ENCODE measurements around the gene CYP1B1.
"Not testable (repeated sequence)": the region's sequence is repeated elsewhere in the genome, so short reads cannot be mapped to it uniquely, and the experiment has no call there.

CYP1B1 gene

GRCh38 chr2:38099099-38100028, 23.4 kb upstream of the CYP1B1 start:
- no peak for DNase-seq

- DNase-seq, result no peak
Measured at GRCh38 chr2:38098421-38099098, 22.6 kb upstream of the CYP1B1 start.

- DNase-seq, result no peak
Measured at GRCh38 chr2:38097988-38098385, 22.0 kb upstream of the CYP1B1 start.

GRCh38 chr2:38097258-38097987, 21.5 kb upstream of the CYP1B1 start:
- no peak for DNase-seq

- peak in 1 of 56 donors; percentile 6 for DNase-seq
Measured at GRCh38 chr2:38095996-38096861, 20.3 kb upstream of the CYP1B1 start.

- no peak for DNase-seq
Measured at GRCh38 chr2:38095079-38095995, 19.4 kb upstream of the CYP1B1 start.

- DNase-seq, result no peak
Measured at GRCh38 chr2:38093527-38094165, 17.7 kb upstream of the CYP1B1 start.

GRCh38 chr2:38092196-38092902, 16.4 kb upstream of the CYP1B1 start:
- DNase-seq, result no peak

- no peak for DNase-seq
Measured at GRCh38 chr2:38091760-38092159, 15.8 kb upstream of the CYP1B1 start.

- DNase-seq, result no peak
Measured at GRCh38 chr2:38090928-38091327, 15.0 kb upstream of the CYP1B1 start.

GRCh38 chr2:38090212-38090611, 14.3 kb upstream of the CYP1B1 start:
- DNase-seq, result not testable (repeated sequence)

- DNase-seq, result not testable (repeated sequence)
Measured at GRCh38 chr2:38085998-38086698, 10.2 kb upstream of the CYP1B1 start.

- not testable (repeated sequence) for DNase-seq
Measured at GRCh38 chr2:38084556-38084955, 8.6 kb upstream of the CYP1B1 start.

GRCh38 chr2:38082727-38083126, 6.8 kb upstream of the CYP1B1 start:
- not testable (repeated sequence) for DNase-seq

GRCh38 chr2:38080346-38080745, 4.4 kb upstream of the CYP1B1 start:
- DNase-seq, result no peak

- DNase-seq, result no peak
Measured at GRCh38 chr2:38079116-38080052, 3.4 kb upstream of the CYP1B1 start.

- peak in 3 of 56 donors; percentile 13 to 45 (median 19) for DNase-seq
Measured at GRCh38 chr2:38077431-38077769, 1.4 kb upstream of the CYP1B1 start.

All from nucleus accumbens (tissue), 56 donors.